Inflammatory macrophage treated with lipopolysaccharide for 1 hour (primary cell): ENCODE measurements around the gene RHBDL3.
"Not testable (repeated sequence)": the region's sequence is repeated elsewhere in the genome, so short reads cannot be mapped to it uniquely, and the experiment has no call there.

Experiments
- DNase-seq, 2 donors: peaks; one replicate each; pipeline ENCODE4 v3.0.0-alpha.2; 2020 to 2022

The RHBDL3 gene

GRCh38 chr17:32292094-32292493 lies 26.5 kb downstream of the RHBDL3 start:
- no peak for DNase-seq

GRCh38 chr17:32297424-32297823 lies 31.8 kb downstream of the RHBDL3 start:
- DNase-seq = no peak

- DNase-seq = no peak
Measured at GRCh38 chr17:32297860-32298259, 32.2 kb downstream of the RHBDL3 start.

GRCh38 chr17:32298298-32298697 lies 32.7 kb downstream of the RHBDL3 start:
- DNase-seq = peak in 1 of 2 donors; percentile 16

GRCh38 chr17:32298721-32299579 lies 33.3 kb downstream of the RHBDL3 start:
- DNase-seq = no peak

- DNase-seq = no peak
Measured at GRCh38 chr17:32299580-32300164, 34.0 kb downstream of the RHBDL3 start.

GRCh38 chr17:32302037-32302436 lies 36.4 kb downstream of the RHBDL3 start:
- no peak for DNase-seq

GRCh38 chr17:32302860-32303649 lies 37.4 kb downstream of the RHBDL3 start:
- DNase-seq = no peak

- no peak for DNase-seq
Measured at GRCh38 chr17:32303781-32304288, 38.2 kb downstream of the RHBDL3 start.

- DNase-seq = no peak
Measured at GRCh38 chr17:32305049-32305448, 39.4 kb downstream of the RHBDL3 start.

- no peak for DNase-seq
Measured at GRCh38 chr17:32307658-32308057, 42.0 kb downstream of the RHBDL3 start.

- DNase-seq = no peak
Measured at GRCh38 chr17:32311028-32311536, 45.5 kb downstream of the RHBDL3 start.

- no peak for DNase-seq
Measured at GRCh38 chr17:32314636-32315035, 49.0 kb downstream of the RHBDL3 start.

- no peak for DNase-seq
Measured at GRCh38 chr17:32315171-32315570, 49.5 kb downstream of the RHBDL3 start.

GRCh38 chr17:32316653-32317052 lies 51.0 kb downstream of the RHBDL3 start:
- not testable (repeated sequence) for DNase-seq

GRCh38 chr17:32317353-32317752 lies 51.7 kb downstream of the RHBDL3 start:
- no peak for DNase-seq

- DNase-seq = no peak
Measured at GRCh38 chr17:32318071-32318470, 52.4 kb downstream of the RHBDL3 start.

GRCh38 chr17:32319548-32319905 lies 53.9 kb downstream of the RHBDL3 start:
- DNase-seq = peak; percentile 69 to 97

- DNase-seq = not testable (repeated sequence)
Measured at GRCh38 chr17:32320080-32320479, 54.4 kb downstream of the RHBDL3 start.

GRCh38 chr17:32320847-32321246 lies 55.2 kb downstream of the RHBDL3 start:
- no peak for DNase-seq

GRCh38 chr17:32323046-32323445 lies 57.4 kb downstream of the RHBDL3 start:
- DNase-seq = peak; percentile 38 to 46

- peak; percentile 49 to 60 for DNase-seq
Measured at GRCh38 chr17:32323811-32324491, 58.3 kb downstream of the RHBDL3 start.

GRCh38 chr17:32327911-32328310 lies 62.3 kb downstream of the RHBDL3 start:
- DNase-seq = no peak
